Measurements from ENCODE around the gene VPS35L. TPM values are rescaled to one million over a fixed set of nuclear protein-coding genes. Genes with fewer than 3 reads are reported as not detected.

Gene VPS35L
- total RNA-seq, 1 experiment from 2014 or later: 5.4 TPM

DNA sequence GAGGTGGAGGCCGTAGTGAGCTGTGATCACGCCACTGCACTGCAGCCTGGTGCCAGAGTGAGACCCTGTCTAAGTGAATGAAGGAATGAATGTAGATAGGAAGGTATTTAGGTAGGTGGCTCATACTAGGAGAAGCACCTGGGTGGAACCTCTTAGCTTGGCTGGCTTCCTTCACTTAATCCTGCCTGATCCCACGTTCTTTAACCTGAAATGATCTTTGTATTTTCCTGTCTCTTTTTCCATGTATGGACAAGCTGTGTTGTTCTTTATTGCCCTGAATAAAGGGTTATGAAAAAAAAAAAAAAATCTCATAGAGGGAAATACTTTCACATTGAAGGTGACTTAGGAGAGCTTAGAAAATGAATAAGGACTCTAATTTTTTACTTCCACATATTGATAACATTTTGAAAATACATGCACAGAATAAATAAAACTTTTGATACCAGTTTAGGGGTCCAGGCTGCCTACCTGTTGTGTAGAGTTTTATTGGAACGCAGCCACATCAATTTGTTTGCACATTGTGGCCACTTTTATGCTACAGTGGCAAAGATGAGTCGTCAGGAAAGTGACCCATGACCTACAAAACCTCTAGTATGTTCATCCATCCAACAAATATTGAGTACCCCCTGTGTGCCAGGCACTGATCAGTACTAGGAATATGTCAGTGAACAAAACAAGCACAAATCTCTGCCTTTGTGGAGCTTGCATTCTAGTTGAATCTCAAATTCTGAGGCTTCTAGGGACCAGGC is 44.6 kb downstream of the VPS35L start:
- H3K4me3 Mint-ChIP-seq (ENCODE audit: unreplicated experiment): no peak overlapping the region
- TF ChIP-seq, protein P1, sequence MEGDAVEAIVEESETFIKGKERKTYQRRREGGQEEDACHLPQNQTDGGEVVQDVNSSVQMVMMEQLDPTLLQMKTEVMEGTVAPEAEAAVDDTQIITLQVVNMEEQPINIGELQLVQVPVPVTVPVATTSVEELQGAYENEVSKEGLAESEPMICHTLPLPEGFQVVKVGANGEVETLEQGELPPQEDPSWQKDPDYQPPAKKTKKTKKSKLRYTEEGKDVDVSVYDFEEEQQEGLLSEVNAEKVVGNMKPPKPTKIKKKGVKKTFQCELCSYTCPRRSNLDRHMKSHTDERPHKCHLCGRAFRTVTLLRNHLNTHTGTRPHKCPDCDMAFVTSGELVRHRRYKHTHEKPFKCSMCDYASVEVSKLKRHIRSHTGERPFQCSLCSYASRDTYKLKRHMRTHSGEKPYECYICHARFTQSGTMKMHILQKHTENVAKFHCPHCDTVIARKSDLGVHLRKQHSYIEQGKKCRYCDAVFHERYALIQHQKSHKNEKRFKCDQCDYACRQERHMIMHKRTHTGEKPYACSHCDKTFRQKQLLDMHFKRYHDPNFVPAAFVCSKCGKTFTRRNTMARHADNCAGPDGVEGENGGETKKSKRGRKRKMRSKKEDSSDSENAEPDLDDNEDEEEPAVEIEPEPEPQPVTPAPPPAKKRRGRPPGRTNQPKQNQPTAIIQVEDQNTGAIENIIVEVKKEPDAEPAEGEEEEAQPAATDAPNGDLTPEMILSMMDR (IDR thresholded peaks at IDR 0.05; ENCODE audit: insufficient read depth in 1 of 2, low read depth in 1 of 2, low read length in 1 of 2, severe bottlenecking in 1 of 2, unreplicated experiment in 1 of 2): no peak
- no TSS peak for BruUV-seq (replicated peaks)
- Histone ChIP-seq H3K27me3 (replicated peaks; ENCODE audit: control insufficient read depth, insufficient read depth, low read length) (no peaks in the 10 kb centered on the region), H3K36me3 (ENCODE audit: control insufficient read depth, insufficient read depth, low read length) (no peaks in the 10 kb centered on the region), H3K4me1 (no peaks in the 10 kb centered on the region), H3K9me3 (no peaks in the 10 kb centered on the region), H3K4me3 (ENCODE audit: low read depth, low read length) (no peak overlapping the region)
- DNase-seq: no peak
- ChIA-PET POLR2A (no interaction called here), CTCF (interaction anchor here (0.6 to 1.8 kb wide), 5 partner anchors 10 to 286 kb away, joined by 3 to 9 read pairs (median 6); partner anchors contain the start of gene GPRC5B)
- H3K36me3 Mint-ChIP-seq (ENCODE audit: insufficient read depth, unreplicated experiment): no peaks in the 10 kb centered on the region
- H3K27me3 Mint-ChIP-seq (ENCODE audit: insufficient read depth, unreplicated experiment): no peaks in the 10 kb centered on the region
- intact Hi-C loops (cut with micrococcal nuclease; ENCODE audit: unreplicated experiment): loop anchor here (2.0 to 10.0 kb wide), 2 partner anchors 41 to 785 kb away; no protein-coding TSS in a partner anchor
- H3K4me1 Mint-ChIP-seq (ENCODE audit: low read depth, unreplicated experiment): peaks cover under 1% of the 10 kb centered on the region
- H3K27ac Mint-ChIP-seq (ENCODE audit: unreplicated experiment): no peak overlapping the region
- H3K9me3 Mint-ChIP-seq (ENCODE audit: unreplicated experiment): no peaks in the 10 kb centered on the region

DNA sequence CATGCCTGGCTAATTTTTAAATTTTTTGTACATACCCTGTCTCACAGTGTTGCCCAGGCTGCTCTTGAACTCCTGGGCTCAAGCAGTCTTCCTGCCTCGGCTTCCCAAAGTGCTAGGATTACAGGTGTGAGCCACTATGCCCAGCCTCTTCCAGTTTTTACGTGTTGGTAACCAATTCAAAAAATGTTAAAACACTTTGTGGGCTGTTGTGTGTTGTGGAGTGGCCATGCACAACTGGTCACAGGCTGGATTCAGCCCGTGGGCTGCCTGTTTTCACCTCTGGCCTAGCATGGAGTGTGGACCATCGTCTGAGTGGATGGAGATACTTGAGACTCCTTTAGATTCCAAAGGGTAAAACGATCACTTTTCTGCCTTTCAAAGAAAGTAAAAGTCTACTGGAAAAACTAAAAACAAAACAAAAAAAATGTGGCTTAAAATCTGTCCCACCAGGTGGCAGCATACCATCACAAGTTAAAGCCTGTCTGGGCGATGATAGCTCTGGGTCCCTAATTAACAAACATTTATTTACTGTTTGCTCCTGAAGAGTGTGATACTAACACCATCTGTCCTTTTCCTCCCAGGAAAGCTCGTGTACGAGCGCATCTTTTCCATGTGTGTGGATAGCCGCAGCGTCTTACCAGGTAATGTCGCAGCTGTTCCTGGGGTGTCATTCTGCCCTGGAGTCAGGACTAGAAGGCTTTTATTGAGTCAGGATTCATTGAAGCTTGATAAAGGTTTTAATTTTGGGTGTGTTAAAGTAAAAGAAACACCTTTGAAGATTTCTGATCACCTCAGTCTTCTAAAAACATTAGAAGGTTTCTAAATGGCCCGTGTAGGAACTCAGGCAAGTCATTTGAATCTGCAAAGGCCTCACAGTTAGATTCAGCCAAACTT is 45.8 kb downstream of the VPS35L start:
- H3K36me3 ChIP-seq (ENCODE audit: control insufficient read depth, insufficient read depth, low read length): no peaks in the 10 kb centered on the region
- ChIA-PET CTCF (interaction anchor here (0.5 to 1.6 kb wide), 9 partner anchors 12 to 285 kb away, joined by 3 to 10 read pairs (median 6); partner anchors contain the start of gene GPRC5B), POLR2A (interaction anchor here (0.6 kb wide), 1 partner anchor 61 kb away, joined by 5 read pairs; no protein-coding TSS in a partner anchor)
- Mint-ChIP-seq H3K36me3 (ENCODE audit: insufficient read depth, unreplicated experiment) (no peaks in the 10 kb centered on the region), H3K9me3 (ENCODE audit: unreplicated experiment) (no peaks in the 10 kb centered on the region), H3K27ac (ENCODE audit: unreplicated experiment) (no peak overlapping the region), H3K4me3 (ENCODE audit: unreplicated experiment) (no peak overlapping the region), H3K27me3 (ENCODE audit: insufficient read depth, unreplicated experiment) (no peaks in the 10 kb centered on the region), H3K4me1 (ENCODE audit: low read depth, unreplicated experiment) (no peaks in the 10 kb centered on the region)
- no TSS peak for BruUV-seq (replicated peaks)
- no peak overlapping the region for H3K4me3 ChIP-seq (ENCODE audit: low read depth, low read length)
- intact Hi-C loops (cut with micrococcal nuclease; ENCODE audit: unreplicated experiment): loop anchor here (1.0 to 10.0 kb wide), 4 partner anchors 43 to 783 kb away; no protein-coding TSS in a partner anchor
- no peaks in the 10 kb centered on the region for H3K9me3 ChIP-seq
- peak in 1 of 2 experiments; percentile 50 for DNase-seq
- no peaks in the 10 kb centered on the region for H3K27me3 ChIP-seq (replicated peaks; ENCODE audit: control insufficient read depth, insufficient read depth, low read length)
- peaks cover 6% of the 10 kb centered on the region; the same call in 1 of the 2 replicates for H3K4me1 ChIP-seq
- TF ChIP-seq, protein P1 (IDR thresholded peaks at IDR 0.05; ENCODE audit: insufficient read depth in 1 of 2, low read depth in 1 of 2, low read length in 1 of 2, severe bottlenecking in 1 of 2, unreplicated experiment in 1 of 2): peak; percentile 52 to 77

DNA sequence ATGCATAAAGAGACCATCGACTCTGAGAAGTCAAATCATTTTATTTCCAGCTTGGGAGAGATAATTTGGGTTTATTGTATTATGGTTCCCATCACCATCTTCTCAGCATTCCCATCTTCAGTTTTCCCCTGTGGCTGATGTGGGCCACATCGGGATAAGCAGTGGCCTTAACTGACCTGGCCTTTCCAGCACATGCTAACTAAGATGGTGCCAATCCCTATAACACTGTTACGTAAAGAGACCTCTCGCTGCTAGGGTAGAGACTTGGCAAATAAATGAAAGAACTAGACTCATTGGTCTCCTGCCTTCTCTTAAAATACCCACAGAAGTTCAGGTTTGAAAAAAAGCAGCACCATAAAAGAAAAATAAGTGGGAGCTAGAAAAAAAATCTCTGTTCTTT is 49.4 kb downstream of the VPS35L start:
- no peaks in the 10 kb centered on the region for H3K9me3 ChIP-seq
- no peak overlapping the region for H3K4me3 Mint-ChIP-seq (ENCODE audit: unreplicated experiment)
- H3K4me1 ChIP-seq: peaks cover 12% of the 10 kb centered on the region
- no peaks in the 10 kb centered on the region for H3K36me3 ChIP-seq (ENCODE audit: control insufficient read depth, insufficient read depth, low read length)
- ChIA-PET POLR2A (no interaction called here), CTCF (no interaction called here)
- TF ChIP-seq, protein P1 (IDR thresholded peaks at IDR 0.05; ENCODE audit: insufficient read depth in 1 of 2, low read depth in 1 of 2, low read length in 1 of 2, severe bottlenecking in 1 of 2, unreplicated experiment in 1 of 2): no peak
- H3K36me3 Mint-ChIP-seq (ENCODE audit: insufficient read depth, unreplicated experiment): no peaks in the 10 kb centered on the region
- no peak for DNase-seq
- peaks cover 6% of the 10 kb centered on the region for H3K4me1 Mint-ChIP-seq (ENCODE audit: low read depth, unreplicated experiment)
- H3K27me3 ChIP-seq (replicated peaks; ENCODE audit: control insufficient read depth, insufficient read depth, low read length): no peaks in the 10 kb centered on the region
- H3K27me3 Mint-ChIP-seq (ENCODE audit: insufficient read depth, unreplicated experiment): no peaks in the 10 kb centered on the region
- H3K4me3 ChIP-seq (ENCODE audit: low read depth, low read length): no peak overlapping the region
- intact Hi-C loops (cut with micrococcal nuclease; ENCODE audit: unreplicated experiment): loop anchor here (10.0 kb wide), 1 partner anchor 780 kb away; no protein-coding TSS in a partner anchor
- H3K9me3 Mint-ChIP-seq (ENCODE audit: unreplicated experiment): no peaks in the 10 kb centered on the region
- BruUV-seq (replicated peaks): no TSS peak
- no peak overlapping the region for H3K27ac Mint-ChIP-seq (ENCODE audit: unreplicated experiment)

Measured in Caco-2 (cell line).